Measurements from ENCODE around the gene JARID2. TPM values are rescaled to one million over a fixed set of nuclear protein-coding genes. Genes with fewer than 3 reads are reported as not detected.

The JARID2 gene
- total and polyA plus RNA-seq, 9 of the 15 experiments (the other 6 are each of a cell fraction or from before 2014, with no cell fraction given), result 5.0 to 29.0 (median 15.6) TPM

DNA sequence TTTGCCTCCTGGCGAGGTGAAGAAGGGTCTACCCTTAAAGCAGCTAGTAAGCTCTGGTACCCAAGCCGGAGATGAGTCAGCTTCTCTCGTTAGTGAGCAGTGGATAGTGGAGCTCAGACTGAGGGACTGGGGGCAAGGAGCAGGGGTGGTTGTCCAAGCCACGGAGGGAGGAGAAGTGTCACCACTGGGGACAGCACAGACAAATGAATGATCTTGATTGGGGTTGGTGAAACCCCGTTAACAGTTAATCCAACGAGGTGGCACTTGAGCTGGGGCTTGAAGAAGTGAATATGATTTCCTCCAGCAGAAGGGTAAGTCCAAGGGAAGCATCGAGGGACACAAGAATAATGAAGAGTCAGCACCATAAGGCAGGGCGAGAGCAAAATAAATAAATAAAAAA lies 43.0 kb downstream of the JARID2 start (continued):
- peak; percentile 6; the same call in 1 of the 2 replicates for TF ChIP-seq ARID1B (IDR thresholded peaks at IDR 0.05)
- TF ChIP-seq ZNF830 (CRISPR knock-in tag; IDR thresholded peaks at IDR 0.05), result no peak
- TF ChIP-seq SRF (CRISPR knock-in tag; IDR thresholded peaks at IDR 0.05), result no peak
- peak; percentile 85 for TF ChIP-seq C11orf30 (IDR thresholded peaks at IDR 0.05; ENCODE audit: low read depth)
- no peak for TF ChIP-seq BRD9 (IDR thresholded peaks at IDR 0.05; ENCODE audit: low read depth, partially characterized antibody)
- TF ChIP-seq, protein P1, sequence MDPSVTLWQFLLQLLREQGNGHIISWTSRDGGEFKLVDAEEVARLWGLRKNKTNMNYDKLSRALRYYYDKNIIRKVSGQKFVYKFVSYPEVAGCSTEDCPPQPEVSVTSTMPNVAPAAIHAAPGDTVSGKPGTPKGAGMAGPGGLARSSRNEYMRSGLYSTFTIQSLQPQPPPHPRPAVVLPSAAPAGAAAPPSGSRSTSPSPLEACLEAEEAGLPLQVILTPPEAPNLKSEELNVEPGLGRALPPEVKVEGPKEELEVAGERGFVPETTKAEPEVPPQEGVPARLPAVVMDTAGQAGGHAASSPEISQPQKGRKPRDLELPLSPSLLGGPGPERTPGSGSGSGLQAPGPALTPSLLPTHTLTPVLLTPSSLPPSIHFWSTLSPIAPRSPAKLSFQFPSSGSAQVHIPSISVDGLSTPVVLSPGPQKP (CRISPR knock-in tag; IDR thresholded peaks at IDR 0.05), result no peak
- TF ChIP-seq RAD21 (CRISPR knock-in tag; conservative IDR thresholded peaks at IDR 0.05 in 1 of 2, IDR thresholded peaks at IDR 0.05 in 1 of 2), result peak in 1 of 2 experiments; percentile 33; a peak in 2 of 4 replicates
- TF ChIP-seq ZNF407 (IDR thresholded peaks at IDR 0.05; ENCODE audit: low read depth), result no peak
- TF ChIP-seq ZNF174 (CRISPR knock-in tag; IDR thresholded peaks at IDR 0.05), result no peak
- TF ChIP-seq CREM (IDR thresholded peaks at IDR 0.05; ENCODE audit: low read depth), result no peak
- TF ChIP-seq ZNF184 (CRISPR knock-in tag; IDR thresholded peaks at IDR 0.05), result no peak
- TF ChIP-seq MAZ (CRISPR knock-in tag; conservative IDR thresholded peaks at IDR 0.05 in 1 of 2, IDR thresholded peaks at IDR 0.05 in 1 of 2), result 0 out of 4 replicates have a peak, but pooled peaks of 1 of the 2 experiments have one; percentile 4
- no peak for TF ChIP-seq ZNF431 (CRISPR knock-in tag; IDR thresholded peaks at IDR 0.05)
- TF ChIP-seq VEZF1 (CRISPR knock-in tag; IDR thresholded peaks at IDR 0.05), result no peak
- TF ChIP-seq SMARCA4 (IDR thresholded peaks at IDR 0.05), result no peak
- no peak for TF ChIP-seq TGIF2 (CRISPR knock-in tag; IDR thresholded peaks at IDR 0.05)
- no peak for TF ChIP-seq RBM34 (IDR thresholded peaks at IDR 0.05; ENCODE audit: borderline replicate concordance, insufficient read depth, low read length)
- no peak for TF ChIP-seq MEIS2 (IDR thresholded peaks at IDR 0.05; ENCODE audit: partially characterized antibody)

All from K562 (cell line).